ENCODE data around the gene RPL19. TPM values are rescaled to one million over a fixed set of nuclear protein-coding genes. Genes with fewer than 3 reads are reported as not detected.

Gene RPL19
- total and polyA plus RNA-seq, 2 experiments from 2014 or later: 1,594 to 2,627 TPM

DNA sequence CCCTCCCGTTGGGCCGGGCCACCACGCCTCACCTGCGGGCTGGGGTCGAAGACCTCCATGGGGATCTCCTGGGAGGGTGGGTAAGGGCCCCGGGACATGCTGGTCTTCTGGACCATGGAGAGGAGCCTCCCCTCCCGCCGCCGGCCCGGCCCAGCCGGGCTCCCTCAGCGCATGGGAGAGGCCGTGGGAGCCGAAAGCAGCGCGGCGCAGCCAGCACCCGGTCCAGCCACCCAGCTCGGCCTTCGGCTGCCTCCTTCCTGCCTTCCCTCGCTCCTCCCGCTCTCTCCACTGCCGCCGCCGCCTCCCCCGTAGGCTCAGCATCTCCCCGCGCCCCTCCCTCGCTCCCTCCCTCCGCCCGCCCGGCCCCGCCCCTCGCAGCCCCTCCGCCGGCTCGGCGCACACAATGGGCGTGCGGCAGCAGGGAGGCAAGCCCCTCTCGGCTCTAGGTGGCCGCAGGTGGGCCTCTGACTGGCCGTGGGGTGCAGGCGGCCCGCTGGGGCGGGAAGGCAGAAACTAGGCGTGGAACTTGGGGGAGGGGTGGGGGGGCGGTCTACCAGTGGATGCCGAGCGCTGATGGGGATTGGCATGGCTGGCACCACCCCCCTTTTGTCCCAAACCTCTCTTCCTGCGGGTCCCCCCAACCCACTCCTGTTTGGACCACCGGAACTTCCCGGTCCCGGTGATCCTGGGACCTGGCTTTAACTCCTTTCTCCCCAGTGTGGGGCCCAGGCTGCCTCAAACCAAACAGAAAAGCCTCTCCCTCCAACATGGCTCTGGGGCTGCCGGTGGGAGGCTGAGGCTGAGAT, 2.5 kb upstream of the RPL19 start, which contains the start of gene CACNB1:
TSS of gene CACNB1 (minus strand) at position 290 of the 806 bp plus-strand sequence. CDS start at position 116, 174 bp downstream.
- peak within 1 kb of the TSS; percentile 81; the same call in 1 of the 2 replicates for H2AFZ ChIP-seq
- TF ChIP-seq NANOG (IDR thresholded peaks at IDR 0.05; ENCODE audit: borderline replicate concordance) (no peak), ZNF462 (CRISPR knock-in tag; IDR thresholded peaks at IDR 0.05) (no peak), ZNF331 (CRISPR knock-in tag; IDR thresholded peaks at IDR 0.05; ENCODE audit: low read depth) (no peak), CREB1 (CRISPR knock-in tag; IDR thresholded peaks at IDR 0.05; ENCODE audit: low read depth) (peak; percentile 48), REST (IDR thresholded peaks at IDR 0.05; ENCODE audit: unreplicated experiment) (no peak)
- Mint-ChIP-seq H3K4me1 (peaks cover 52% of the 10 kb centered on the region), H3K27me3 (ENCODE audit: insufficient read depth, low read depth, poor library complexity) (peaks cover 21% of the 10 kb centered on the region), H3K4me3 (peak within 1 kb of the TSS; percentile 88), H3K9me3 (no peaks in the 10 kb centered on the region; the same call in 2 of the 3 replicates), H3K36me3 (ENCODE audit: low read depth) (peaks cover 40% of the 10 kb centered on the region), H3K27ac (peak within 1 kb of the TSS; percentile 82)
- ATAC-seq (peak; percentile 72), DNase-seq (ENCODE audit: low spot score) (peak; percentile 94)
- H3K4me1 ChIP-seq (ENCODE audit: insufficient read depth): peaks cover 45% of the 10 kb centered on the region
- peaks cover 30% of the 10 kb centered on the region for H3F3A ChIP-seq (replicated peaks; ENCODE audit: low read depth)
- H3K4me3 ChIP-seq: peak within 1 kb of the TSS; percentile 93
- peak within 1 kb of the TSS; percentile 89 for H3K27ac ChIP-seq (ENCODE audit: low read depth)
- no peaks in the 10 kb centered on the region for H3K27me3 ChIP-seq (ENCODE audit: insufficient read depth)
- H3K79me2 ChIP-seq (replicated peaks; ENCODE audit: insufficient read depth): peaks cover 47% of the 10 kb centered on the region
- peaks cover 23% of the 10 kb centered on the region for H3K36me3 ChIP-seq (ENCODE audit: insufficient read depth)
- H3K4me2 ChIP-seq: peak within 1 kb of the TSS; percentile 89
- H3K9me2 ChIP-seq (ENCODE audit: insufficient read depth): no peaks in the 10 kb centered on the region
- peaks cover 19% of the 10 kb centered on the region for H4K20me1 ChIP-seq (replicated peaks; ENCODE audit: insufficient read depth)
